H1 (cell line): ENCODE results near the gene SLC11A1. TPM values are rescaled to one million over a fixed set of nuclear protein-coding genes. Genes with fewer than 3 reads are reported as not detected.

Experiments
- ASH2L ChIP-seq: fragments of 200-600, 300-600 bp; sonication (generic); IDR thresholded peaks from one replicate; pipeline ENCODE4 v1.7.1; 2017; ENCODE audit warnings: low read length
- CHD2 ChIP-seq: IDR thresholded peaks from 2 replicates; pipeline ENCODE4 v1.6.1; 2012; ENCODE audit warnings: low read length, improper control_type of control experiment
- CHD7 ChIP-seq: fragments of 300-600 bp; sonication (generic); IDR thresholded peaks from 2 replicates; pipeline ENCODE4 v1.7.1; 2012; ENCODE audit warnings: low read length, moderate library complexity, mild to moderate bottlenecking, inconsistent platforms; ENCODE audit not compliant: insufficient replicate concordance
- CREB1 ChIP-seq: IDR thresholded peaks from 2 replicates; pipeline ENCODE4 v1.6.1; 2012; ENCODE audit warnings: inconsistent platforms
- FOSL1 ChIP-seq: IDR thresholded peaks from 2 replicates; pipeline ENCODE4 v1.6.1; 2011; ENCODE audit warnings: mild to moderate bottlenecking, low read depth, low read length, moderate library complexity; ENCODE audit not compliant: insufficient read depth
- KDM5A ChIP-seq: fragments of 200-600 bp; IDR thresholded peaks from 2 replicates; pipeline ENCODE4 v1.7.1; 2012; ENCODE audit warnings: mild to moderate bottlenecking, low read length, inconsistent platforms, mixed read lengths
- MAX ChIP-seq: IDR thresholded peaks from 2 replicates; pipeline ENCODE4 v1.6.1; 2012; ENCODE audit warnings: inconsistent platforms
- SP1 ChIP-seq: IDR thresholded peaks from 2 replicates; pipeline ENCODE4 v1.6.1; 2011; ENCODE audit warnings: low read depth, low read length
- SP4 ChIP-seq: IDR thresholded peaks from 2 replicates; pipeline ENCODE4 v1.6.1; 2012; ENCODE audit warnings: low read length, inconsistent platforms
- TCF12 ChIP-seq: IDR thresholded peaks from 2 replicates; pipeline ENCODE4 v1.6.1; 2011; ENCODE audit warnings: low read depth, mild to moderate bottlenecking, low read length
- TEAD4 ChIP-seq: IDR thresholded peaks from 2 replicates; pipeline ENCODE4 v1.6.1; 2012; ENCODE audit warnings: low read depth, low read length, inconsistent platforms, mixed read lengths
- polyA plus RNA-seq, 7 experiments: library from polyadenylated mRNA; depleted of rRNA in 3 of 7; stranded (reverse) in 5 of 7; unstranded in 2 of 7; fragments of >200 nt in 5 of 7; fragments of 200-250 nt in 2 of 7; gene quantifications; 1 replicate in 5 of 7; 2 replicates in 1 of 7; 4 replicates in 1 of 7; pipeline versions ENCODE4 v1.2.1 to v1.2.3, GENCODE V29; 2011 to 2013; ENCODE audit warnings: missing spikeins in 2 of 7, mixed read lengths in 2 of 7
- total RNA-seq: library from RNA; stranded (reverse); fragmentation: NEBNext Ultra II Directional; extraction: Animal tissue kit (Norgen Biotek cat#: 25700); gene quantifications from 2 replicates; pipeline ENCODE4 v1.2.1, GENCODE V29; 2021

The SLC11A1 gene
- total and polyA plus RNA-seq, 2 of the 8 experiments (the other 6 are each of a cell fraction or from before 2014, with no cell fraction given), result 0.20 to 0.43 TPM

- no peak for TF ChIP-seq CHD7
- TF ChIP-seq KDM5A, result no peak
- no peak for TF ChIP-seq SP4
- no peak for TF ChIP-seq ASH2L
- TF ChIP-seq SP1, result no peak
- no peak for TF ChIP-seq TCF12
- TF ChIP-seq FOSL1, result no peak
- TF ChIP-seq CREB1, result no peak
- TF ChIP-seq TEAD4, result no peak
- TF ChIP-seq CHD2, result no peak
- TF ChIP-seq MAX, result no peak
Measured at GRCh38 chr2:218354045-218354444, 28.0 kb upstream of the SLC11A1 start (continued).
